Glutamatergic neuron (in vitro differentiated cells): ENCODE results near the gene SNX20. TPM values are rescaled to one million over a fixed set of nuclear protein-coding genes. Genes with fewer than 3 reads are reported as not detected.

Experiments used
- DNase-seq: peaks from one replicate; pipeline ENCODE4 v3.0.0; 2022
- H3K27ac Mint-ChIP-seq: one replicate; pipeline ENCODE4 v1.8.0; 2020; ENCODE audit warnings: mild to moderate bottlenecking, mixed read lengths, inconsistent platforms; ENCODE audit not compliant: unreplicated experiment
- H3K27me3 Mint-ChIP-seq: one replicate; pipeline ENCODE4 v1.8.0; 2020; ENCODE audit warnings: mild to moderate bottlenecking, moderate library complexity, mixed read lengths, inconsistent platforms; ENCODE audit not compliant: unreplicated experiment
- H3K36me3 Mint-ChIP-seq: one replicate; pipeline ENCODE4 v1.8.0; 2020; ENCODE audit warnings: mild to moderate bottlenecking, mixed read lengths, inconsistent platforms; ENCODE audit not compliant: unreplicated experiment
- H3K4me1 Mint-ChIP-seq: one replicate; pipeline ENCODE4 v1.8.0; 2020; ENCODE audit warnings: mild to moderate bottlenecking, low read depth, mixed read lengths, inconsistent platforms; ENCODE audit not compliant: unreplicated experiment
- H3K4me3 Mint-ChIP-seq: one replicate; pipeline ENCODE4 v1.8.0; 2020; ENCODE audit warnings: mild to moderate bottlenecking, mixed read lengths, inconsistent platforms; ENCODE audit not compliant: unreplicated experiment
- H3K9me3 Mint-ChIP-seq: one replicate; pipeline ENCODE4 v1.8.0; 2020; ENCODE audit warnings: mild to moderate bottlenecking, moderate library complexity, mixed read lengths, inconsistent platforms; ENCODE audit not compliant: unreplicated experiment
- CTCF ChIP-seq: fragments of 200-600 bp; sonication (generic); IDR thresholded peaks from one replicate; pipeline ENCODE4 v1.5.0; 2021; ENCODE audit not compliant: partially characterized antibody, unreplicated experiment
- total RNA-seq: library from RNA; stranded (reverse); fragmentation: NEBNext Ultra II Directional; extraction: Animal tissue kit (Norgen Biotek cat#: 25700); gene quantifications from one replicate; pipeline ENCODE4 v1.2.1, GENCODE V29; 2021; ENCODE audit not compliant: unreplicated experiment

SNX20 gene
- total RNA-seq, 1 donor from 2014 or later = not detected

- Mint-ChIP-seq H3K27ac (no peak overlapping the region), H3K4me3 (no peak overlapping the region), H3K36me3 (no peaks in the 10 kb centered on the region), H3K9me3 (peaks cover 7% of the 10 kb centered on the region), H3K4me1 (peaks cover 27% of the 10 kb centered on the region), H3K27me3 (peaks cover 6% of the 10 kb centered on the region)
- TF ChIP-seq CTCF = no peak
- DNase-seq = no peak
Measured at GRCh38 chr16:50638816-50639670, 42.1 kb downstream of the SNX20 start.

GRCh38 chr16:50637716-50638602 lies 43.2 kb downstream of the SNX20 start:
- H3K27ac Mint-ChIP-seq = no peak overlapping the region

GRCh38 chr16:50636753-50637374 lies 44.2 kb downstream of the SNX20 start:
- Mint-ChIP-seq H3K27ac (peak overlapping the region; percentile 57), H3K4me1 (peaks cover 28% of the 10 kb centered on the region)

More at GRCh38 chr16:50637716-50638602, 43.2 kb downstream of the SNX20 start:
- Mint-ChIP-seq H3K36me3 (no peaks in the 10 kb centered on the region), H3K9me3 (peaks cover 7% of the 10 kb centered on the region), H3K4me1 (peaks cover 28% of the 10 kb centered on the region), H3K4me3 (no peak overlapping the region), H3K27me3 (peaks cover 6% of the 10 kb centered on the region)
- TF ChIP-seq CTCF = no peak
- no peak for DNase-seq

More at GRCh38 chr16:50636753-50637374, 44.2 kb downstream of the SNX20 start:
- DNase-seq = no peak
- Mint-ChIP-seq H3K36me3 (peaks cover 4% of the 10 kb centered on the region), H3K4me3 (no peak overlapping the region), H3K27me3 (peaks cover 6% of the 10 kb centered on the region), H3K9me3 (peaks cover 10% of the 10 kb centered on the region)
- TF ChIP-seq CTCF = no peak
